Measurements from ENCODE around the gene SEMA4C.

DNA sequence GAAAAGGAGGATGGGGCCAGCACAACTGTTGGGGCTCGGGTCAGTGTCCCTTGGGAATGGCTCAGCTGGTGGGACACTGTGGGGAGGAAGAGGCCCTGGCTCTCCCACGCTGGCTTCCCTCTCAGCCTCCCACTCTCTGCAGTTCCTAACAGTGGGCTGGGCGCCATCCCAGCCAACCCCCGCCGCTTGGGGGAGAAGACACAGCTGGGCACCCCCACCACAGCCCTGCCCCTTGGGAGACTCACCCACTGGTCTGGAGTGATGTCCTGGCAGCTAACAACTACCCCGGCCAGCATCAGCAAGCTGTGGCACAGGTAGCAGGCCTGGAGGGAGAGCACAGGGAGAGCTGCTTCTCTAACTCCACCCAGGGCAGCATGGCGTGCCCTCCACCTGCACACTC lies 8.3 kb upstream of the SEMA4C start:
- no peak for TF ChIP-seq POLR2A (IDR thresholded peaks at IDR 0.05; ENCODE audit: low read length)
- TF ChIP-seq GATA1 (IDR thresholded peaks at IDR 0.05; ENCODE audit: low read depth, low read length): no peak
